GM12801 (cell line): ENCODE results near the gene SEMA6B.

Experiments used
- TF ChIP-seq, protein P1 (sequence below): IDR thresholded peaks from one replicate; pipeline ENCODE4 v1.5.1; 2011; ENCODE audit warnings: control low read depth; ENCODE audit not compliant: insufficient read length; ENCODE audit errors: extremely low read depth

Gene SEMA6B

DNA sequence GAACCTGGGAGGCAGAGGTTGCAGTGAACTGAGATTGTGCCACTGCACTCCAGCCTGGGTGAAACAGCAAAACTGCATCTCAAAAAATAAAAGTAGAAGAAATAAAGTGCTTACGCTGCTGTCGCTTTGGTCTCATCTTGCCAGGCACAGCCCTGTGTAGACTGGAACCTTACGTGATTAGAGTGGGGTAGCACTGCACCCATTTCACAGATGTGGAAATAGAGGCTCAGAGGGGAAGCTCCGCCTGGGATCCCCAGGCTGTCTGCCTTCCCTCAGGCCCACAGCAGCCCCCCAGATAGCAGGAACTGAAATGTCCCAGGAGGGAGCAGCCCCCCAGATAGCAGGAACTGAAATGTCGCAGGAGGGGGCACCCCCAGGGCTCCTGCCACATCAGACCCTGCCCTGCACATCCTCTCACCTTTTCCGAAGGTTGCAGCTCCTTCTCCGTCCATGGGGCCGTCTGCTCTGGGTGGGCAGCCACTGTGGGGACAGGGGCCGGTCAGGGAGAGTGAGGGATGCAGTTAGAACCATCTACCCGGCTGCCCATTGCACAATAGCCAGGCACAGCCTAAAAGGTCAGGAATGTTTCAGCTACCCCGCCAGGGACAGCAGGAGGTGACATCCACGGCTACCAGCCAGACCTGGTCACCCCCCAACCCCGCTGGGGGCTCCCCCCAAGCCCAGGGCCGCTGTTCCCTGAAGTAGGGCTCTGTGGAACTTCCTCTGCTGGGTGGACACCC lies 43.1 kb downstream of the SEMA6B start:
- TF ChIP-seq, protein P1, sequence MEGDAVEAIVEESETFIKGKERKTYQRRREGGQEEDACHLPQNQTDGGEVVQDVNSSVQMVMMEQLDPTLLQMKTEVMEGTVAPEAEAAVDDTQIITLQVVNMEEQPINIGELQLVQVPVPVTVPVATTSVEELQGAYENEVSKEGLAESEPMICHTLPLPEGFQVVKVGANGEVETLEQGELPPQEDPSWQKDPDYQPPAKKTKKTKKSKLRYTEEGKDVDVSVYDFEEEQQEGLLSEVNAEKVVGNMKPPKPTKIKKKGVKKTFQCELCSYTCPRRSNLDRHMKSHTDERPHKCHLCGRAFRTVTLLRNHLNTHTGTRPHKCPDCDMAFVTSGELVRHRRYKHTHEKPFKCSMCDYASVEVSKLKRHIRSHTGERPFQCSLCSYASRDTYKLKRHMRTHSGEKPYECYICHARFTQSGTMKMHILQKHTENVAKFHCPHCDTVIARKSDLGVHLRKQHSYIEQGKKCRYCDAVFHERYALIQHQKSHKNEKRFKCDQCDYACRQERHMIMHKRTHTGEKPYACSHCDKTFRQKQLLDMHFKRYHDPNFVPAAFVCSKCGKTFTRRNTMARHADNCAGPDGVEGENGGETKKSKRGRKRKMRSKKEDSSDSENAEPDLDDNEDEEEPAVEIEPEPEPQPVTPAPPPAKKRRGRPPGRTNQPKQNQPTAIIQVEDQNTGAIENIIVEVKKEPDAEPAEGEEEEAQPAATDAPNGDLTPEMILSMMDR = no peak

DNA sequence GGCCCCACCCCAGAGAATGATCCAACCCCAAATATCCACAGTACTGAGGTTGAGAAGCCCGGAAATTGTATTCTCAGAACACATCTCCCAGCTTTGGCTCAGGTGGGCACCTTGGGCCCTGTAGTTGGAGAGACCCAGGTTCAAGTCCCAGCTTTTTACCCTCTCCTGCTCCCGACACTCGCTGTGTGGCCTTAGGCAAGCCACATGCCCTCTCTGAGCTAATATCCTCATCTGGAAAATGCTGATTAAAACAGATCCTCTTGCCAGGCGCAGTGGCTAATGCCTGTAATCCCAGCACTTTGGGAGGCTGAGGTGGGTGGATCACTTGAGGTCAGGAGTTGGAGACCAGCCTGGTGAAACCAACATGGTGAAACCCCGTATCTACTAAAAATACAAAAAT lies 43.8 kb downstream of the SEMA6B start:
- TF ChIP-seq, protein P1 = no peak

DNA sequence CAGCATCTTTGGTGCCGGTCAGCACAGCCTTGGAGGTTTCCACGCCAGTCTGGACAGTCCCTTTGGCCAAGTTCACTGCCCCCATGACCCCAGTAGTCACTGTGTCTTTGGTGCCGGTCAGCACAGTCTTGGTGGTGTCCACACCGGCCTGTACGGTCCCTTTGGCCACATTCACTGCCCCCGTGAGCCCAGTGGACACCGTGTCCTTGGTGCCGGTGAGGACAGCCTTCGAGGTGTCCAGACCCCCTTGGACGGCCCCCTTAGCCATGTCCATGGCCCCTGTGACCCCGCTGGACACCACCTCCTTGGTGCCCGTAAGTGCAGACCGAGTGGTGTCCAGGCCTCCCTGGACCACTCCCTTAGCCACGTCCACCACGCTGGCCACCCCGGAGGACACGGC lies 46.2 kb downstream of the SEMA6B start:
- TF ChIP-seq, protein P1 = no peak

DNA sequence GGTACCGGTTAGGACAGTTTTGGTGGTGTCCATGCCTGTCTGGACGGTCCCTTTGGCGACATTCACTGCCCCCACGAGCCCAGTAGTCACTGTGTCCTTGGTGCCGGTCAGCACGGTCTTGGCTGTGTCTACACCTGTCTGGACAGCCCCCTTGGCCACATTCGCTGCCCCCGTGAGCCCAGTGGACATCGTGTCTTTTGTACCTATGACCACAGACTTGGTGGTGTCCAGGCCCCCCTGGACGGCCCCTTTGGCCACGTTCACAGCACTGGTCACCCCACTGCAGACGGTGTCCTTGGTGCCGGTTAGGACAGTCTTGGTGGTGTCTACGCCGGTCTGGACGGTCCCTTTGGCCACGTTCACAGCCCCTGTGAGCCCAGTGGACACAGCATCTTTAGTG lies 47.4 kb downstream of the SEMA6B start:
- TF ChIP-seq, protein P1 = no peak

DNA sequence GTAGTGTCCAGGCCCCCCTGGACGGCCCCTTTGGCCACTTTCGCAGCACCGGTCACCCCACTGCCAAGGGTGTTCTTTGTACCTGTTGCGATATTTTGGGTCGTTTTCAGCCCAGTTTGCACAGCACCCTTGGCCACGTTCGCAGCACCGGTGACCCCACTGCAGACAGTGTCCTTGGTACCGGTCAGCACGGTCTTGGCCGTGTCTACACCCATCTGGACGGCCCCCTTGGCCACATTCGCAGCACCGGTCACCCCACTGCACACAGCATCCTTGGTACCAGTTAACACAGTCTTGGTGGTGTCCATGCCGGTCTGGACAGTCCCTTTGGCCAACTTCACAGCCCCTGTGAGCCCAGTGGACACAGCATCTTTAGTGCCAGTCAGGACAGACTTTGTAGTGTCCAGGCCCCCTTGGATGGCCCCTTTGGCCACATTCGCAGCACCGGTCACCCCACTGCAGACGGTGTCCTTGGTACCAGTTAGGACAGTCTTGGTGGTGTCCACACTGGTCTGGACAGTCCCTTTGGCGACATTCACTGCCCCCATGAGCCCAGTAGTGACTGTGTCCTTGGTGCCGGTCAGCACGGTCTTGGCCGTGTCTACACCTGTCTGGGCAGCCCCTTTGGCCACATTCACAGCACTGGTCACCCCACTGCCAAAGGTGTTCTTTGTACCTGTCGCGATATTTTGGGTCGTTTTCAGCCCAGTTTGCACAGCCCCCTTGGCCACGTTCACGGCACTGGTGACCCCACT lies 48.0 kb downstream of the SEMA6B start:
- TF ChIP-seq, protein P1 = no peak

DNA sequence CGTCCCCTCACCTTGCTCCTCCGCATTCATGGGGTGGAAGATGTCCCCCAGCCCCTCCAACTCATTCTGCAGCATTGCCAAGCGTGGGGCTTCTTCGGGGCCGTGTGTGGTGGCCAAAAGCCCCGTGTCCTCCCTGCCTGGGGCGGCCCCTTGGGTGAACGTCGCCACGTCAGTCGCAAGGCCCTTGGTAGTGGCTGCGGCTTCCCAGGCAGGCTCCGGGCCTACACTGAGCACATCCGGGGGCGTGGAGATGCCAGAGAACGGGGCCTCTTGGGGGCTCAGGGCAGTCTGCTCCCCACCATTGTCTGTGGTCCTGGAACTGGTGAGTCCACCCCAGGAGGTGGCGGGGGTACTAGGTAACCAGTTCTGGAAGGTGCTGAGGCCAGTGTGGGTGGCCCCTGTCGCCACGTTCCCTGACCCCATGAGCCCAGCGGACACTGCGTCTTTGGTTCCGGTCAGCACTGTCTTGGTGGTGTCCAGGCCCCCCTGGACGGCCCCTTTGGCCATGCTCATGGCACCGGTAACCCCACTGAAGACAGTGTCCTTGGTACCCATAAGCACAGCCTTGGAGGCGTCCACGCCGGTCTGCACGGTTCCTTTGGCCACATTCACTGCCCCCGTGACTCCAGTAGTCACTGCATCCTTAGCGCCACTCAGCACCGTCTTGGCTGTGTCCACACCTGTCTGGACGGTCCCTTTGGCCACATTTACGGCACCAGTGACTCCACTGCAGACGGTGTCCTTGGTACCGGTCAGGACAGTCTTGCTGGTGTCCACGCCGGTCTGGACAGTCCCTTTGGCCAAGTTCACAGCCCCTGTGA lies 48.8 kb downstream of the SEMA6B start:
- TF ChIP-seq, protein P1 = no peak

DNA sequence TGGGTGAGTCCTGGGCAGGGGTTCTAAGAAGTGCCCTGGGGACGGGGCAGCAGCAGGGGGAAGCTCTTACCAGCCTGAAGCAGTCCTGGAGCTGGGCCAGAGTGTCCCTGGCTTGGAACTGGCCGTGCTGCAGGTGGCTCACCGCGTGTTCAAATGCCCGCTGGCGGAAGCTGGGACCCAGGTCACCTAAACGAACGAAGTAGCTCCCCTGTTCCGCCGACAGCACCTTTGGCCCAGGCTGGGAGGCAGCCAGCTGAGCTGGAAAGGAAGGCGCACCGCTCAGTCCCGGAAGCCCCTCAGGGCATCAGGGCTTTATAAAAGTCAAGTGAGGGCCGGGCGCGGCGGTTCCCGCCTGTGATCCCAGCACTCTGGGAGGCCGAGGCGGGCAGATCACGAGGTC lies 50.8 kb downstream of the SEMA6B start:
- TF ChIP-seq, protein P1 = no peak
